H1 (cell line): ENCODE data around the gene TMEM272. TPM values are rescaled to one million over a fixed set of nuclear protein-coding genes. Genes with fewer than 3 reads are reported as not detected.

Source experiments
- CTCF ChIA-PET: fragments of 300-600 bp; sonication (Branson Sonifier 250); formaldehyde crosslinking; loops from one replicate; lab custom pipeline; 2021; ENCODE audit not compliant: partially characterized antibody; lab: Charles Lee
- POLR2A ChIA-PET: fragments of 300-600 bp; sonication (Branson Sonifier 250); formaldehyde crosslinking; loops from one replicate; lab custom pipeline; 2021; ENCODE audit warnings: inconsistent platforms; ENCODE audit not compliant: partially characterized antibody; lab: Charles Lee
- DNase-seq, 2 experiments: peaks; one replicate each; pipeline versions ENCODE4 v3.0.0 to v3.0.0-alpha.2; 2010 to 2022; ENCODE audit warnings: low spot score in 2 of 2, low read depth in 1 of 2, mixed read lengths in 1 of 2
- FAIRE-seq: peaks from 2 replicates; lab custom pipeline; 2011; peaks lifted over from hg19 to GRCh38; lab: Jason Lieb, UNC
- H2AFZ ChIP-seq: 2 replicates; pipeline ENCODE4 v1.8.1; 2012; ENCODE audit warnings: low read length, inconsistent platforms
- H2AK5ac ChIP-seq: 2 replicates; pipeline ENCODE4 v1.6.1; 2013; ENCODE audit warnings: low read depth, low read length
- H2BK120ac ChIP-seq: replicated peaks from 2 replicates; pipeline ENCODE3; 2013; ENCODE audit warnings: low read depth, low read length, inconsistent platforms
- H2BK12ac ChIP-seq: 2 replicates; pipeline ENCODE4 v1.6.1; 2013; ENCODE audit warnings: low read depth, low read length
- H2BK15ac ChIP-seq: 2 replicates; pipeline ENCODE4 v1.6.1; 2013; ENCODE audit warnings: low read length
- H2BK20ac ChIP-seq: 2 replicates; pipeline ENCODE4 v1.6.1; 2013; ENCODE audit warnings: low read length
- H2BK5ac ChIP-seq: 2 replicates; pipeline ENCODE4 v1.6.1; 2013; ENCODE audit warnings: low read depth, low read length
- H3K14ac ChIP-seq: 2 replicates; pipeline ENCODE4 v1.6.1; 2013; ENCODE audit warnings: inconsistent platforms; ENCODE audit not compliant: insufficient read length
- H3K18ac ChIP-seq: 2 replicates; pipeline ENCODE4 v1.6.1; 2013; ENCODE audit warnings: low read length; ENCODE audit errors: extremely low read depth
- H3K23ac ChIP-seq: 2 replicates; pipeline ENCODE4 v1.6.1; 2013; ENCODE audit warnings: inconsistent platforms; ENCODE audit not compliant: insufficient read length
- H3K23me2 ChIP-seq: 2 replicates; pipeline ENCODE4 v1.6.1; 2013; ENCODE audit warnings: low read depth, low read length
- H3K27ac ChIP-seq: 2 replicates; pipeline ENCODE4 v1.6.1; 2011; ENCODE audit warnings: low read depth, low read length, inconsistent platforms
- H3K27me3 ChIP-seq, 4 experiments: replicated peaks in 1 of 4; 1 replicate in 1 of 4; 2 replicates in 3 of 4; pipeline versions ENCODE4 v1.6.1 to v1.8.1; 2011 to 2013; ENCODE audit warnings: low read length in 3 of 4, mild to moderate bottlenecking in 3 of 4, inconsistent platforms in 2 of 4, mixed read lengths in 2 of 4, moderate library complexity in 1 of 4; ENCODE audit not compliant: control insufficient read depth in 3 of 4, insufficient read depth in 3 of 4; ENCODE audit errors: extremely low read depth in 1 of 4
- H3K36me3 ChIP-seq, 4 experiments: 2 replicates each; pipeline versions ENCODE4 v1.6.1 to v1.8.1; 2011 to 2013; ENCODE audit warnings: mild to moderate bottlenecking in 4 of 4, low read length in 3 of 4, moderate library complexity in 2 of 4, control low read depth in 1 of 4, inconsistent platforms in 1 of 4; ENCODE audit not compliant: insufficient read depth in 4 of 4, control insufficient read depth in 2 of 4
- H3K4ac ChIP-seq: replicated peaks from 2 replicates; pipeline ENCODE3; 2013; ENCODE audit warnings: low read length, low read depth, mixed read lengths, inconsistent platforms; ENCODE audit not compliant: insufficient read length
- H3K4me1 ChIP-seq, 4 experiments: replicated peaks in 1 of 4; 1 replicate in 1 of 4; 2 replicates in 3 of 4; pipeline versions ENCODE4 v1.6.1 to v1.8.1; 2011 to 2013; ENCODE audit warnings: low read length in 3 of 4, inconsistent platforms in 2 of 4, mixed read lengths in 1 of 4; ENCODE audit not compliant: insufficient read depth in 4 of 4, control insufficient read depth in 3 of 4
- H3K4me2 ChIP-seq, 2 experiments: 2 replicates each; pipeline versions ENCODE4 v1.6.1 to v1.8.1; 2011 to 2013; ENCODE audit warnings: low read depth in 2 of 2, low read length in 2 of 2, control low read depth in 1 of 2, inconsistent platforms in 1 of 2, mild to moderate bottlenecking in 1 of 2; ENCODE audit not compliant: insufficient read depth in 1 of 2
- H3K4me3 ChIP-seq, 4 experiments: fragments of 200-600, 300-600 bp in 1 of 4; sonication (generic), shearing (Covaris generic), sonication (Bioruptor Twin) in 1 of 4; 2 replicates each; pipeline versions ENCODE4 v1.5.1 to v1.8.1; 2011 to 2016; ENCODE audit warnings: low read length in 4 of 4, low read depth in 3 of 4, control low read depth in 2 of 4, inconsistent platforms in 2 of 4, mild to moderate bottlenecking in 2 of 4, mixed read lengths in 1 of 4, moderate library complexity in 1 of 4; ENCODE audit not compliant: insufficient read depth in 2 of 4; ENCODE audit errors: extremely low read depth in 1 of 4
- H3K56ac ChIP-seq: replicated peaks from 2 replicates; pipeline ENCODE3; 2013; ENCODE audit warnings: low read depth, mild to moderate bottlenecking, mixed read lengths, low read length, inconsistent platforms; ENCODE audit not compliant: insufficient read length
- H3K79me1 ChIP-seq: 2 replicates; pipeline ENCODE4 v1.6.1; 2013; ENCODE audit warnings: low read depth, low read length, control low read depth
- H3K79me2 ChIP-seq, 2 experiments: 2 replicates each; pipeline versions ENCODE4 v1.6.1 to v1.8.1; 2012 to 2013; ENCODE audit warnings: low read length in 2 of 2, mild to moderate bottlenecking in 2 of 2, inconsistent platforms in 1 of 2; ENCODE audit not compliant: insufficient read depth in 2 of 2, control insufficient read depth in 1 of 2
- H3K9ac ChIP-seq, 4 experiments: replicated peaks in 1 of 4; 1 replicate in 1 of 4; 2 replicates in 3 of 4; pipeline versions ENCODE4 v1.6.1 to v1.8.1; 2011 to 2013; ENCODE audit warnings: low read depth in 3 of 4, low read length in 3 of 4, control low read depth in 2 of 4, mild to moderate bottlenecking in 2 of 4, moderate library complexity in 2 of 4, inconsistent platforms in 1 of 4; ENCODE audit errors: extremely low read depth in 1 of 4
- H3K9me3 ChIP-seq, 2 experiments: 2 replicates each; pipeline versions ENCODE4 v1.6.1 to v1.8.1; 2012 to 2013; ENCODE audit warnings: mild to moderate bottlenecking in 2 of 2, moderate library complexity in 2 of 2, control low read depth in 1 of 2, inconsistent platforms in 1 of 2, low read depth in 1 of 2, low read length in 1 of 2, mixed read lengths in 1 of 2; ENCODE audit not compliant: insufficient read depth in 2 of 2
- H4K20me1 ChIP-seq, 2 experiments: replicated peaks in 1 of 2; 2 replicates each; pipeline versions ENCODE3 to v1.8.1; 2011 to 2013; ENCODE audit warnings: inconsistent platforms in 2 of 2, low read length in 2 of 2, mild to moderate bottlenecking in 1 of 2; ENCODE audit not compliant: insufficient read depth in 2 of 2, control insufficient read depth in 1 of 2
- H4K5ac ChIP-seq: 2 replicates; pipeline ENCODE4 v1.6.1; 2013; ENCODE audit warnings: low read length, low read depth, mixed read lengths, inconsistent platforms; ENCODE audit not compliant: insufficient read length
- H4K8ac ChIP-seq: 2 replicates; pipeline ENCODE4 v1.8.0; 2013; ENCODE audit warnings: mild to moderate bottlenecking, moderate library complexity, low read length, inconsistent platforms; ENCODE audit not compliant: insufficient read depth; ENCODE audit errors: extremely low read depth
- H4K91ac ChIP-seq: replicated peaks from 2 replicates; pipeline ENCODE3; 2013; ENCODE audit warnings: low read length, mixed read lengths, inconsistent platforms; ENCODE audit not compliant: insufficient read length
- SRF ChIP-seq: IDR thresholded peaks from 2 replicates; pipeline ENCODE4 v1.6.1; 2011; ENCODE audit warnings: mild to moderate bottlenecking, low read depth, low read length, moderate library complexity
- WGBS, 2 experiments: shearing (Covaris generic) in 1 of 2; methylation state at CpG; one replicate each; pipeline versions ENCODE4 v1.1.6 to v1.1.7; 2013 to 2015; ENCODE audit warnings: low lambda C conversion rate in 2 of 2, mixed read lengths in 2 of 2, inconsistent platforms in 1 of 2, low coverage in 1 of 2, missing lambda C conversion rate in 1 of 2; ENCODE audit not compliant: insufficient replicate concordance in 2 of 2, insufficient coverage in 1 of 2, insufficient read length in 1 of 2; ENCODE audit errors: extremely low coverage in 1 of 2, missing lambda C conversion rate in 1 of 2; 5-methylcytosine and 5-hydroxymethylcytosine counted together
- polyA plus RNA-seq, 7 experiments: library from polyadenylated mRNA; depleted of rRNA in 3 of 7; stranded (reverse) in 5 of 7; unstranded in 2 of 7; fragments of >200 nt in 5 of 7; fragments of 200-250 nt in 2 of 7; gene quantifications; 1 replicate in 5 of 7; 2 replicates in 1 of 7; 4 replicates in 1 of 7; pipeline versions ENCODE4 v1.2.1 to v1.2.3, GENCODE V29; 2011 to 2013; ENCODE audit warnings: missing spikeins in 2 of 7, mixed read lengths in 2 of 7
- total RNA-seq: library from RNA; stranded (reverse); fragmentation: NEBNext Ultra II Directional; extraction: Animal tissue kit (Norgen Biotek cat#: 25700); gene quantifications from 2 replicates; pipeline ENCODE4 v1.2.1, GENCODE V29; 2021

TMEM272 gene
- total and polyA plus RNA-seq, 2 of the 8 experiments (the other 6 are each of a cell fraction or from before 2014, with no cell fraction given) = 0.05 TPM; not detected in 1

DNA sequence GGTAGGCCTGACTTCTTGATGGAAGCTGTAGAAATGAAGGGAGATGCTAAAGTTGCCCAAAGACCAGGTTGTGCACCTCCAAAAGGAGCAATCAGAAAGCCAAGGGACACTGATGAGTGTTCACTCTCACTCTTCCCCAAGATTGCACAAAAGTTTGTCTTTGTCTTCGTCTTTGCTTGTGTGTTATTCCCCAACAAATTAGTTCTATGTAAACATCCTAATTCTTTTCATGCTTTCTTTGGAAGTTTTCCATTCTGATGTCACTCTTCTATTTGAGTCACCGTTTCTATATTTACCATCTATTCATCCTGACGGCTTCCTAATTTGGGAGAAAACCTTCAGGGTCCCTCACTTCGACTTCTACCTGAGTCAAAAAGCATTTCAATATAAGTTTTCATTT is 3.7 kb upstream of the TMEM272 start:
- Histone ChIP-seq H2BK20ac (no peak overlapping the region), H3K56ac (no peak overlapping the region), H3K23ac (no peak overlapping the region), H3K9ac (no peak overlapping the region), H3K18ac (no peak overlapping the region), H2BK120ac (no peak overlapping the region), H4K5ac (no peak overlapping the region), H3K23me2 (no peaks in the 10 kb centered on the region), H3K4ac (no peak overlapping the region), H3K27ac (no peak overlapping the region), H2AFZ (no peak overlapping the region), H3K27me3 (no peaks in the 10 kb centered on the region), H2BK5ac (no peak overlapping the region), H3K79me2 (no peaks in the 10 kb centered on the region), H3K4me1 (0 out of 7 replicates have a peak, but pooled peaks cover 0 to 2% (median 0%) of the 10 kb centered on the region in 4 experiments), H4K8ac (no peak overlapping the region), H3K36me3 (no peaks in the 10 kb centered on the region), H3K9me3 (peaks cover 3% of the 10 kb centered on the region in 2 experiments; a peak in 1 of 4 replicates), H2BK12ac (no peak overlapping the region), H2AK5ac (no peak overlapping the region), H3K4me2 (no peak overlapping the region), H4K91ac (no peak overlapping the region), H3K79me1 (no peaks in the 10 kb centered on the region), H3K14ac (no peak overlapping the region), H4K20me1 (no peaks in the 10 kb centered on the region), H3K4me3 (no peak overlapping the region), H2BK15ac (no peak overlapping the region)
- CTCF ChIA-PET = interaction anchor here (0.8 to 3.5 kb wide), 13 partner anchors 10 to 122 kb away, joined by 3 to 18 read pairs (median 11); partner anchors contain the start of gene CCDC70
- TF ChIP-seq SRF = no peak
- WGBS, 2 experiments = 95% methylated on average over 4 of the region's 4 CpGs; no CpG with 5 or more reads in 1 of the 2 experiments
- DNase-seq = no peak
- no peak for FAIRE-seq
- POLR2A ChIA-PET = no interaction called here
